ENCODE results near the gene TRIM15.
A peak's percentile ranks its signal among the peaks of the same experiment; 100 is the strongest.
"Not testable (repeated sequence)": the region's sequence is repeated elsewhere in the genome, so short reads cannot be mapped to it uniquely, and the experiment has no call there.

The TRIM15 gene

DNA sequence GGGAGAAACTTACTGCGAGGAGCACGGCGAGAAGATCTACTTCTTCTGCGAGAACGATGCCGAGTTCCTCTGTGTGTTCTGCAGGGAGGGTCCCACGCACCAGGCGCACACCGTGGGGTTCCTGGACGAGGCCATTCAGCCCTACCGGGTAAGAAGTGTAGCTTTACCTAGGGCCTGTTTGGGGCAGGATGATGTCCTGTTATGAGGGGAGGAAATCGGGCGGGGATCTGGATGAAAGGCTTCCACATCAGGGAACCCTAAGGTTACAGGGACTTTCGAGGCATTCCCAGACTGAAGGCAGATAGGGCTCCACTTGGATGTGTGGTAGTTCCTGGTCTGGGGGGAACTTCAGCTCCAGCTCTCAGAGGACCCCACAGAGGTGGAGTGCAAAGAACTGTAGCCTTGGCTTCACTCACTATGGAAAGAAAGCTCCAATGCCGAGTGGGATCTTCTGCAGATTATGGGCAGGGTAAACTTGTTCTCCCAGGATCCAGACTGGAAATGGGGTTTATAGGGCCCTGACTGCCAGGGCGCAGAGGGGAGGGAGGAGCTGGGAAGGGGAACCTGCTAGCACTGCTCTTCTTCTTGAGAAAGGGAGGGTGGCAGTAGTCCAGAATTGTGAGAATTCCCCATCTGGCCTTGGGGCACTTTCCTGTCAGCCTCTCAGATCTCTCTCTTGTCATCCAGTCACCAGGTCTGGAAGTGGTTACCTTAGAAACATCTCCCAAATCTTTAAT is 740 bp downstream of the TRIM15 start:
- DNase-seq: no peak

DNA sequence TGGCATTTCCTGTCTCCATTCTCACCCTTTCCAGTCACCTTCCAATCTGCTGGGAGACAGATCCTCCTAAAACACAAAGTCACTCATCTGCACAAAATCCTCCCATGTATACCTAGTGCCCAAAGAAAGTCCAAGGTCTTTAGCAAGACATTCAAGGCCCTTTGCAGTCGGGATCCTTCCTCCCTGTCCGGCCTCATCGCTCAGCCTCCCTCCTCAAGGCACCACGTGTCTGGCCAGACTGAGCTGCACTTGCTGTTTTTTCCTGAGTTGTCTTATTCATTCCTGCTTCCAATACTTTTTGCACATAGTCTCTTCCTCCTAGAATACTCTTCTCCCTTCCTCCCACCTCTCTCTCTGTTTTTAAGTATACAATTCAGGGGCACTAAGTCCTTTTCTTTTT is 1.4 kb downstream of the TRIM15 start:
- DNase-seq: no peak

DNA sequence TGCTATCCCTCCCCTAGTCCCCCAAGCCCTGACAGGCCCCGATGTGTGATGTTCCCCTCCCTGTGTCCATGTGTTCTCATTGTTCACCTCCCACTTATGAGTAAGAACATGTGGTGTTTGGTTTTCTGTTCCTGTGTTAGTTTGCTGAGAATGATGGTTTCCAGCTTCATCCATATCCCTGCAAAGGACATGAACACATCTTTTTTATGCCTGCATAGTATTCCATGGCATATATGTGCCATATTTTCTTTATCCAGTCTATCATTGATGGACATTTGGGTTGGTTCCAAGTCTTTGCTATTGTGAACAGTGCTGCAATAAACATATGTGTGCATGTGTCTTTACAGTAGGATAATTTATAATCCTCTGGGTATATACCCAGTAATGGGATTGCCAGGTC is 1.9 kb downstream of the TRIM15 start:
- DNase-seq: not testable (repeated sequence)

DNA sequence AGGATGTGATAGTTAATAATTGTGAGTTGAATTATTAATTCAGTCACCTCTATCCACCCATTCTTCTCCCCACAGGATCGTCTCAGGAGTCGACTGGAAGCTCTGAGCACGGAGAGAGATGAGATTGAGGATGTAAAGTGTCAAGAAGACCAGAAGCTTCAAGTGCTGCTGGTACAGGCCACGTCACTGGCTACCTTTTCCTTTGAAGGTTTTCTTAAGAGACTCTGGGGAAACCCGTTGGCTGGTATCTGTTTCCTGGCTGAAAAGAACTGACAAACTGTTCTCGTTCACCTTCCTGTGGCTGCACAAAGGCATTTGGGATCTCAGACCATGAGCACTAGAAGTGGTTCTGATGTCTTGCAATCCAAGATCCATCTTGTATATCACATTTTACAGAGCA is 3.8 kb downstream of the TRIM15 start:
- no peak for DNase-seq

DNA sequence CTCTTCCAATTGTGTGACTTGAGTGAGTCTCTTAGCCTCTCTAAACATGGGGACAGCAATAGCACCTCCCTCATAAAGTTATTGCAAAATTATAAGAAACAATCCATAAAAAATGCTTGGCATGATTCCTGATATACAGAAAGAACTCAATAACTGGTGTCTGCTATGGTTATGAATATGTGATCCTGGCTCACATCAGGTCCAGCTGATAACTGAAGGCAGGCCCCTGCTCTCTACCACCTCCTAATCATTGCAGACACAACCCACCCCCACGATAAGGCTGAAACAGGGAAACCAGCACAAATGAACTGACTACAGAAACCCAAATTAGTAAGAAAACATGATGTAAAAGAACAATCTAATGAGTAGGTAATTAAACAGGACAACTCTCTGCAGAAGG is 5.4 kb downstream of the TRIM15 start:
- no peak for DNase-seq

DNA sequence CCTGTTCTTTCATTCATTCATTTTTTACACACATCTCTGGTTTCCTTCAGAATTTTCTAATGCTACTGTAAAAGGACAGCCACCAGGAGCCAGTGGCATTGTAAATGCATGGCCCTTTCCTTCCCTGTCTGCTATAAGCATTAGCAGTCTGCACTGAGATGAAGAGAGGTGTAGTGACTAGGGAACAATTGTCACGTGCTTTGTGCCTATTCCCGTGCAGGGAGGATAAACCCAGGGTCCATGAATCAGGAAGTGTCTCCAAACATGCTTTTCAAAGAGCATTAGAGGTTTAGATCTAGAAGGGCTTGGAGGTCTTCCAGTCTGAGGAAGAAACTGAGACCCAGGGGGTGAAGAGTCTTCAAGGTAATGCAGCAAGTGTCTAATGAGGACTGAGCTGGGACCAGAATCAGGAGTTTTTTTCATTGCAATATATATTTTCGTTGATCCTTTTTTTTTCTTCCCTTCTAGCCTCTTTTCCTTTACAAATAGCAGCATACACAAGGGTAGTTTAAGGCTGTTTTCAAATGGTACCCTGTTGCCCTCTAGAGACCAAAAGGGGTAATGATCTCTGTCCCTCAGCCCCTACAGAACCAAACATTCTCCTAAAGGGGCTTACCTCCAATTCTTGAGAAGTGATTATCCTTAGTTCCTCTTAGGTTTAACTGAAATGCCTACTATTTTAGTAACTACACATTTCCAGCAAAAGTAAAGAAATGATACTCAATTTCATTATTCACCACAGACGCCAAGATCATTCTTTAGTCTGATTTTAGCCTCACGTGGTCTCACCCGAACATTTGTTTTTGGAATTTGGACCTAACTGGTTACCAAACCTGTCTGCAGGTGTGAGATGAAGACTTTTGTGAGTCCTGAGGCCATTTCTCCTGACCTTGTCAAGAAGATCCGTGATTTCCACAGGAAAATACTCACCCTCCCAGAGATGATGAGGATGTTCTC is 6.6 kb downstream of the TRIM15 start:
- peak in 1 of 2 experiments; percentile 61 for DNase-seq

DNA sequence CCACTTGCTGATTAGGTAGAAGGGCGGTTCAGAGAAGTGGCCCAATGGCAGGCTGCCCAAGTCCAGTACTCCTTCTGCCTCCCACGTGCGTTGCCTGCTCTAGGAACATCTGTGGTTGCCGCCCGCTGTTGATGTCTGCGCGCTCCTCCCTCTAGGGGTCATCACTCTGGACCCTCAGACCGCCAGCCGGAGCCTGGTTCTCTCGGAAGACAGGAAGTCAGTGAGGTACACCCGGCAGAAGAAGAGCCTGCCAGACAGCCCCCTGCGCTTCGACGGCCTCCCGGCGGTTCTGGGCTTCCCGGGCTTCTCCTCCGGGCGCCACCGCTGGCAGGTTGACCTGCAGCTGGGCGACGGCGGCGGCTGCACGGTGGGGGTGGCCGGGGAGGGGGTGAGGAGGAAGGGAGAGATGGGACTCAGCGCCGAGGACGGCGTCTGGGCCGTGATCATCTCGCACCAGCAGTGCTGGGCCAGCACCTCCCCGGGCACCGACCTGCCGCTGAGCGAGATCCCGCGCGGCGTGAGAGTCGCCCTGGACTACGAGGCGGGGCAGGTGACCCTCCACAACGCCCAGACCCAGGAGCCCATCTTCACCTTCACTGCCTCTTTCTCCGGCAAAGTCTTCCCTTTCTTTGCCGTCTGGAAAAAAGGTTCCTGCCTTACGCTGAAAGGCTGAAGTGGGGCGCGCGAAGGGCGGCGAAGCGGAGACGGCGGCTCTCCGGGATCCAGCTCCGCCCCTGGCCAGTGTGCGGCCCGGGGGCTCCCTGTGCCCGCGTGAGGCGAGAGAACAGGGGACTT is 8.5 kb downstream of the TRIM15 start:
- DNase-seq: no peak

DNA sequence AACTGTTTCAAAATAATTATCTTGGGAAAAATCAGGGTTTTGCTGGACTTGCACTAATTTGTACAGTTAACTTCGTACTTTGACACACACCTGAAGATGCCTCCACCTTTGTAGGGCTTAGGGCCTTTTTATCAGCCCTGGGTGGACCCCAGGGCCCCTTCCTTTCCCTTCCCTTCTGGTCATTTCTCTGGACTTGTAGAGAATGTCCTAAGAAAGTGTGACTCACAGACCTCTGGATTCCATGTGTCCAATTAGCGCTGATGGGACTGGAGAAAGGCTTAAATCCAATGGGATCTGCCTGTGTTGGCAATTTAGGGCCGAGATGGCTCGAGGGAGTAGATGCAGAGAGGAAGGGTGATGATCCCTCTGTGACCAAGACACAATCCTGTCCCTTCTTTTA is 9.3 kb downstream of the TRIM15 start:
- no peak for DNase-seq

DNA sequence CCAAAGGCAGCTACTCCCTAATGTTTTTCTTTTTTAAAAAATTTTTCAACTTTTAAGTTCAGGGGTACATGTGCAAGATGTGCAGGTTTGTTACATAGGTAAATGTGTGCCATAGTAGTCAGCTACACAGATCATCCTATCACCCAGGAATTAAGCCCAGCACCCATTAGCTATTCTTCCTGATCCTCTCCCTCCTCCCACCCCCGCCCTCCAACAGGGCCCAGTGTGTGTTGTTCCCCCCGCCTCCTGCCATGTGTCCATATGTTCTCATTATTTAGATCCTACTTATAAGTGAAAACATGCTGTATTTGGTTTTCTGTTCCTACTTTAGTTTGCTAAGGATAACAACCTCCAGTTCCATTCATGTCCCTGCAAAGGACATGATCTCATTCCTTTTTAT is 12.4 kb downstream of the TRIM15 start:
- no peak for DNase-seq

DNA sequence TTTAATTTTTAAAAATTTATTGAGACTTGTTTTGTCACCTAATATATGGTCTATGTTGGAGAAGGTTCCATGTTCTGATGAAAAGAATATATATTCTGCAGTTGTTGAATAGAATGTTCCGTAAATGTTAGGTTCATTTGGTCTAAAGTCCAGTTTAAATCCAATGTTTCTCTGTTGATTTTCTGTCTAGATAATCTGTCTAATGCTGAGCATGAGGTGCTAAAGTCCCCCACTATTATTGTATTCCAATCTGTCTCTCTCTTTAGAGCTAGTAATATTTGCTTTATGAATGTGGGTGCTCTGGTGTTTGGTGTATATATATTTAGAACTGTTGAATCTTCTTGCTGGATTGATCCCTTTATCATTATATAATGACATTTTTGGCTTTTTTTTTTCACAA is 15.5 kb downstream of the TRIM15 start:
- DNase-seq: no peak

DNA sequence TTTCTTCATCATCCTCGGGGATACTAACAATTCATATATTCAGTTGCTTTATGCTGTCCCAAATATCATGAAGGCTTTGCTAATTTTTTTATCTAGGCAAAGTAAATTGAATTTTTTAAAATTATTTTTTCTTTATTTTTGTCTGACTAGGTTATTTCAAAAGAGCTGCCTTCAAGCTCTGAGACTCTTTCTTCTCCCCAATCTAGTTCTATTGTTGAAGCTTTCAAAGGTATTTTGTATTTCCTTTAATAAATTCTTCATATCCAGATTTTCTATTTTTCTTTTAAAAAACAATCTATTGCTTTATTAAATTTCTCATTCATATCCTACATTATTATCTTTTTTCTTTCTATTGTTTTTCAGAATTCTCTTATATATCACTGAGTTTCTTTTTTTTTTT is 16.8 kb downstream of the TRIM15 start:
- no peak for DNase-seq

DNA sequence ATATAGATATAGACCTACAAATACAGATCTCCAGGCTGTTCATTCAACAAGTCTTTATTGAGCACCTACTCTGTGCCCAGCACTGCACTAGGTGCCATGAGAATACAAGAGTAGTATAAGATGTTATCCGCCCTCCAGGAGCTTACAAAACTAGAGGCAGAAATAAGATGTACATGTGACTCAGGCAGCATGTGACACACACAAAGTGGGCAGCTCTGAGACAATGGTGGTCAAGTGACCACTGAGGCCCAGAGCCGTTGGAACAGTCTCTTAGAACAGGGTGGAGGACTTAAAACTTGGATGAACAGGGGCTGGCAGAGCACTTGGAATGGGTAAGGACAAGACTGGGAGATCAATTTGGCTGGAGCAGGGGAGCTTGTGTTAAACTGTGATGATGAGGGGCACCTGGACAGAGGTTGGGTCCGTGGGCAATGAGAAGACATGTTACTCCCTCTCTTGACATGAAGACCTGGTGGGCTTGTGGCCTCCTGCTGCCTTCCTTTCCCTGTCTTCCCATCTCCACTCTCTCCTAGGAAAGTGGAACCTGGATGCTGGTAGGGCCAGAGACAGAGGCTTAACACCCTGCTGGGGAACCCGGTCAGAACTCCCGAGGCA is 21.2 kb downstream of the TRIM15 start:
- no peak for DNase-seq

DNA sequence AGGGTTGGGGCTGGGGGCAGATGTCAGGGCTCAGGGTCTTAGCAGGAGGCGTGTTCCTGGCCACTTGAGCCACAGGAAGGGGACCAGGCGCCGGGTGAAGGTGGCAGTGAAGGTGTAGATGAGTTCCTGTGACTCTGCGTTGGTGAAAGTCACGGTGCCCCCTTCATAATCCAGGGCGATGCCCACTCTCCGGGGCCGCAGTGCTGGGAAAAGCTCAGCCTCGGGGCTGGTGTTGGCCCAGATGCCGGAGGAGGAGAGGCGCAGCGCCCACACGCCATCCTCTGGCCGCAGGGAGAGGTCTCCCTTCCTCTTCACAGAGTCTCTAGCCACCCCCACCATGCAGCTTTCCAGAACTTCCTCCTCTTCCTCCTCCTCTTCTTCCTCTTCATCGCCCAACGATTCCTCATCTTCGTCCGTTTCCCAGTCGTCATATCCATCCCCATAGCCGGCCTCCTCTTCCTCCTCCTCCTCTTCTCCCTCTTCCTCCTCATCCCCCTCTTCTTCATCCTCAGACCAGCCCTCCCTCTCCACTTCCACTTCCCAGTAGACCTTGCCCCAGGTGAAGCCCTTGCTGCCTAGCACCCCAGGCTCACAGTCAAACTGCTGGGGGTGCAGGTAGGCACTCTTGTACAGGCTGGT is 22.6 kb downstream of the TRIM15 start:
- no peak for DNase-seq

DNA sequence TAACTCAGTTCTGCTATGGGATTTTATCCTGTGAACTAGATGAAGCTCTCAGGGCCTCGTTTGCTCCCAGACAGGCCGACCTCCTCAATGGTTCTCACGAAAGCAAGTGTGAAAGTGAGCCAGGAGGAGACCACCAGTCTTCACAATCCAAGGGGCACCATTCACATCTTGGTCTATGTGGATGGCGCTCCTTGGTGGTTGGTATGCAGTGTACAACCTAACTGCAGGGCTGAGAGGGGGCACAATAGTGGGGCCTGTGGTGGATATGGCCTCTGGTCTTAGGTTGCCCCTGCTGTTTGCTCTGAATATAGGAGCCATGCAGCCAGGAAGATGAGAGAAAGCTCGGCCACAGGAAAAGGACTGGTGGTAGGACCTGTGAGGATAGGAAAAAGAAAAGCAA is 25.2 kb downstream of the TRIM15 start:
- DNase-seq: no peak

DNA sequence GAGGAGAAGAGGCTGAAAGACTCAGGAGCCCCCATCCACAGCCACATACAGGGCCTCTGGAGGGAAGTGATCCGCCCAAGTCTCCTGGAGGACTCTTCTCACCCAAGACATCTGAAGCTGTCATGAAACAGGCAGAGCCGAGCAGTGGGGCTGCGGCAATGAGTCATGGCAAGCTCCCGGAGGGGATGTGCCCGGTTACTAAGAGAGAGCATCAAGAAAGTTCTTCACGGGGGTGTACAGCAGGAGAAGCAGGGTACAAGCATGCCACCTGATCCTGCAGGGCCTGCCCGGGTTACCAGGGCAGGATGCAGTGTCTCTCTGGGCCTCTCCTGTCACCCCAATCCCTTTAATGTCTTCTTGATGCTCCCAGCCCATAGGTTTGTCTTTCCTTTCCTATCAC is 28.7 kb downstream of the TRIM15 start:
- DNase-seq: no peak

DNA sequence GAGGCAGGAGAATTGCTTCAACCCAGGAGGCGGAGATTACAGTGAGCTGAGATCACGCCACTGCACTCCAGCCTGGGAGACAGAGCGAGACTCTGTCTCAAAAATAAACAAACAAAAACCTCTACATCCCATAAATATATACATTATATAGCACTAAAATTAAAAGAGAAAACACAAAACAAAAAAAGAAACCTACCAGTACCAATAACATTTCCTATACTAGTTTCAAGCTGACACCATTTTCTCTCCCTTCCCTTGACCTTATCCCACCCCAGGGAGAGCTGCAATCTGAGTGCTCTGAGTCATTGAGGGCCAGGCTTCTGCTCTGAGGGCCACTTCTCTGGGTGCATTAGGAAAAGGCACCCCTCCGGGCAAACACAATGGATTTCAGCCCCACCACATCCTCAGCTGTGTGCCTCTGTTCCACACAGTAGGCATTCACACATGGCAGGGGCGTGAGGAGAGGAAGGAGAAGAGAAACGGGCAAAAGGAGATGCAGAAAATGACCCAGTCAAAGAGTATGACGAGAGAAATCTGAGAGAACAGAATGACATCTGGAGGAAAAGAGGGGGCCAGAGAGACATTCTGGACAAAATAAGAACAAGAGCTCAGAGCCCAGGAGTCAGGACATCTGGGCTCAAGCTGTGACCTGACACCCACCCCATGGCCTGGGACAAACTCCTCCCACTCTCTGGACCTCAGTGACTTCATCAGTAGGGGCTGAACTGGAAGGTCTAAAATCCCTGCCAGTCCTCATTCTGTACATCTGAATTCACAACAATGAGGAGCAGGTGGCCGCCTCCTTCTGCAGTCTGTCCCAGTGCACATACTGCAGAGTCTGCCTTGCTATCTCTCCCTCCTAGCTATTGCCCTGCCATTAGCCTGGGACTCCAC is 31.7 kb downstream of the TRIM15 start:
- DNase-seq: no peak

DNA sequence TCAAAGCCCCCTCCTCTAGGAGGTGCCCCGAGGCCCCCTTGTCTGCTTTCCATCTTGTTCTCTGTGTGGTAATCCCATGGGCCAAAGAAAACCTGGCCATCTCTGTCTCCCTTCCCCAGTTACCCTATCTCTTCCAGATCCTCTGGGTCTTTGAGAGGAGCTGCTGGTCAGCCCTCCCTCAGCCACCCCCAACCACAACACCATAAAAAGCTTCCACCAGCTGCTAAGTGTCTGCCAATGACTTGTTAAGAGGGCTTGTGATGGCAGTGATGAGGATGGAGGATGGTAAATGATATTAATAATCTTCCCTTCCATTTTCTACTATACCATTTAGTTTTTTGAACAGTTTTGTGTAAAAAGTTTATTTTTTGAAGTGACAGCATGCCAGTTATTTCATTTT is 32.6 kb downstream of the TRIM15 start:
- DNase-seq: no peak

DNA sequence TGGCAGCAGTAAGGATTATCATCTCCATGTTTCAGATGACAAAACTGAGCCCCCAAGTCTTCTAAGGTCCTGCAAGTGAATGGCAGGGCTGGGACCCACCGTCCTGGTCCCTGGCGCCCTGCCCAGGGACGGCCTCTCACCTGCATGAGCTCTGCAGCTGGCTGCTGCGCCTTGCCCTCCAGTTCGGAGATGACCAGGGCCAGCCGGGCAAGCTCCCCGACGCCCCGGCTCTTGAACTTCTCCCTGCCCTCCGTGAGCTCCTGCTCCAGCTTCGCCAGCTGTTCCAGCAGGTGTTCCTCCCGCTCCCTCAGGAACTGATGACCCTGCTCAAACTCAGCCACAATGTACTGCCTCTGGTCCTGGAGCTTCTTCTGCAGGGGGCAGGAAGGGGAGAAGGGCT is 33.0 kb downstream of the TRIM15 start:
- DNase-seq: no peak

DNA sequence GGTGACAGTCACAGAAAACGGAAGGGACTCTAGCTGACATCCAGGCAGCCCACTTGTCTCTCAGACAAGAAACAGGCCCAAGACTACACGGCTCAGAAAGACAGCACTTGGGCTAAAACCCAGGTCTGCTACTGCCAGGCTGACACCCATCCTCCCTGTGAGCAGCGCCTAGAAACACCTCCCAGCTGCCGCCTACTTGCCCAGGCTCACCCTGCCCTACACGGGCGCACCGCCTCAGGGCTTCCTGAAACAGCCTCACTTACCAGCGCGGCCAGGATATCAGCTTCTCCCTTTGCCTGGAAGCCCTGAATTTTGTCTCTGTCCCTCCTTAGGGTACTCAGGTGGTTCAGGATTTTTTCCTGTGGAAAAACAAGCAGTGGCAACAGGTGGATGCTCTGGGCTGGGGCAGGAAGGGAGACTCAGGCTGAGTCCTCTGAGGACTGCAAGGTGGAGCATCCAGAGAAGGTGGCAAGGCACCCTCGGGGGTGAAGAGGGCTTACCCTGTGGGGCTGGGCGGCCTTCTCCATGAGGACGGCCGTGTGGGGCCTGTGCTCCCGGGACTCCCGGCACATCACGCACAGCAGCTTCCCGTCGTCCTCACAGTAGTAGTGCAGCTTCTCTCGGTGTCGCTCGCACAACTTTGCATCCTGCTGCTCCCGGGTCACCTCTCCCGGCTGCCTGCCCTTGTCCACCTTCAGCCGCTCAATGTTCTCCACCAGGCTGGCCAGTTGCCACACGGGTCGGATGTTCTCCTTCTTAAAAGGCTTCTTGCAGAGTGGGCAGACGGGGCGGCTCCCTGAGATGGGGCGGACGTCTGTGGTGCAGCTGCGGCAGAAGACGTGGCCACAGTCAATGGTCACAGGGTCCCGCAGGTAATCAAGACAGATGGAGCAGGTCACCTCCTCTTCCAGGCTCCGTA is 35.1 kb downstream of the TRIM15 start:
- no peak for DNase-seq

All from SW 1271 (cell line).